GF-D8 (cell line): Measurements from ENCODE around the gene PIK3C2B.
"Not testable (repeated sequence)": the region's sequence is repeated elsewhere in the genome, so short reads cannot be mapped to it uniquely, and the experiment has no call there.

ENCODE experiments used
- DNase-seq: peaks from one replicate; lab custom pipeline; 2025; lab: John Stamatoyannopoulos, UW

The PIK3C2B gene, protein sequence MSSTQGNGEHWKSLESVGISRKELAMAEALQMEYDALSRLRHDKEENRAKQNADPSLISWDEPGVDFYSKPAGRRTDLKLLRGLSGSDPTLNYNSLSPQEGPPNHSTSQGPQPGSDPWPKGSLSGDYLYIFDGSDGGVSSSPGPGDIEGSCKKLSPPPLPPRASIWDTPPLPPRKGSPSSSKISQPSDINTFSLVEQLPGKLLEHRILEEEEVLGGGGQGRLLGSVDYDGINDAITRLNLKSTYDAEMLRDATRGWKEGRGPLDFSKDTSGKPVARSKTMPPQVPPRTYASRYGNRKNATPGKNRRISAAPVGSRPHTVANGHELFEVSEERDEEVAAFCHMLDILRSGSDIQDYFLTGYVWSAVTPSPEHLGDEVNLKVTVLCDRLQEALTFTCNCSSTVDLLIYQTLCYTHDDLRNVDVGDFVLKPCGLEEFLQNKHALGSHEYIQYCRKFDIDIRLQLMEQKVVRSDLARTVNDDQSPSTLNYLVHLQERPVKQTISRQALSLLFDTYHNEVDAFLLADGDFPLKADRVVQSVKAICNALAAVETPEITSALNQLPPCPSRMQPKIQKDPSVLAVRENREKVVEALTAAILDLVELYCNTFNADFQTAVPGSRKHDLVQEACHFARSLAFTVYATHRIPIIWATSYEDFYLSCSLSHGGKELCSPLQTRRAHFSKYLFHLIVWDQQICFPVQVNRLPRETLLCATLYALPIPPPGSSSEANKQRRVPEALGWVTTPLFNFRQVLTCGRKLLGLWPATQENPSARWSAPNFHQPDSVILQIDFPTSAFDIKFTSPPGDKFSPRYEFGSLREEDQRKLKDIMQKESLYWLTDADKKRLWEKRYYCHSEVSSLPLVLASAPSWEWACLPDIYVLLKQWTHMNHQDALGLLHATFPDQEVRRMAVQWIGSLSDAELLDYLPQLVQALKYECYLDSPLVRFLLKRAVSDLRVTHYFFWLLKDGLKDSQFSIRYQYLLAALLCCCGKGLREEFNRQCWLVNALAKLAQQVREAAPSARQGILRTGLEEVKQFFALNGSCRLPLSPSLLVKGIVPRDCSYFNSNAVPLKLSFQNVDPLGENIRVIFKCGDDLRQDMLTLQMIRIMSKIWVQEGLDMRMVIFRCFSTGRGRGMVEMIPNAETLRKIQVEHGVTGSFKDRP (N-terminal part only)

DNA sequence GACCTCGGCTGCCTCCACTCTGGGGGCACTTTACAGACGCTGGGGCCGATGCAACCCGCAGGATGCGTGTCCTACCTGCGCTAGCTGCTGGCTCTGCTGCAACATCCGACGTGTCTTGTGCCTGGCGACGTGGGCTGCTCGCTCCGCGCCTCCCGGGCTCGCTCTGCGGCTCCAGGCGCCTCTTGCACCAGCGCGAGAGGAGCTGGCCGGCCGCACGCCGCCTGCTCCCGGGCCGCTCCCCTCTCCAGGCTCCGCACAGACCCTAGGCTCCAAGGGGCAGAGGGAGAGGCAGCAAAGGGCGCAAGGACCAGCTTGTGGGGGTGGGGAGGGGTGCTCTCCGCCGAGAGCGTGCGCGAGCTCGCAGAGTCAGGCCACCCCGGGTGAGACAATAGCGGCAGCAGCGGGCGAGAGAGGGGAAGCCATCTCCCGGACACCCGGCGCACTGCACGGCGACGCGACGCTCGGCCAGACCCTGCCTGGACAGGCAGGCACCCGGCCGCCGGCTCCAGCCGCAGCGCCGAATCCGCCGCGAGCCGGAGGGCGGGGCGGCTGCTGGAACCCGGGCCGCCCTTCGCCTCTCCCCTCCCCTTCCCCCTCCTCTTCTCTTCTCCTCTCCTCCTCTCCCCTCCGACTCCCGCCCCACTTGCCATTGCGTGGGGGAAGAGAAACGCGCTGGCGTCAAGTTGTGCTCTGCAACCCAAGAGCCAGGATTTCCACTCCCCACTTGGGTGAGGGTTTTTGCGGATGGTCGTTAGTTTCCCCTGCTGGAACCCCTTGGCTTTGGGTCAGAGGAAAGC lies at the start of gene PIK3C2B:
PIK3C2B (minus strand) TSS at position 525 of the 797 bp plus-strand sequence. CDS start 25,003 bp downstream, outside the sequence.
- peak; percentile 64 for DNase-seq

DNA sequence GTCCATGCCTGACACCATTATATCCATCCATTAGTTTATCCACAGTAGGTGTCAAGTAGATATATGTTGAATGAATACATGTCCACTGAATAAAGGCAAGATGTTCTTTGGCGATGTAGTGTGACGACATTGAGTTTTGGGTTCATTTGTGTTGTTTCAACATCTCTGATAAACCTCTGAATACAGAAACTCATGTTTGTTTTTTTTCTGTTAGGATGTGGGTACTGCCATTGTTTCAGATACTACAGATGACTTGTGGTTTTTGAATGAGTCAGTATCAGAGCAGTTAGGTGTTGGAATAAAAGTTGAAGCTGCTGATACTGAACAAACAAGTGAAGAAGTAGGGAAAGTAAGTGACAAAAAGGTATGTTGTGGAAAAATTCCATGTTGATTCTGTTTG lies 49.7 kb upstream of the PIK3C2B start:
- peak; percentile 14 for DNase-seq

DNA sequence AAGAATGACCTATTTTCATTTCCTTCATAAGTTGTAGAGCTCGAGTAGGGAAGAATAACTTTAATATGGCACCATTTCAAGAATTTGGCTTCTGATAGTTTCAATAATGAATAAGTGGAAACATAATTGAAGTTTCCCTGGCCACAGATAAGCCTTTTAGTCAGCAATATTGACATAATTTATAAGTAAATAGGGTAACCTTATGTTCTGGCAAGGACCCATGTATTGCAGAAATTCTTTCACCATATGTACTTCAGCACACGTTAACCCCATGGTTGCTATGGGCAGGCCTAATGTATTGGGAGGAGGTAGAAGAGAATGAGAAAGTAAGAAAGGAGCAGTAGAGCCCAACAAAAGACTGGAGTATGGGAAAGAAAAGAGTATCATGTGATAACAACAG lies 47.0 kb upstream of the PIK3C2B start:
- DNase-seq, result no peak

DNA sequence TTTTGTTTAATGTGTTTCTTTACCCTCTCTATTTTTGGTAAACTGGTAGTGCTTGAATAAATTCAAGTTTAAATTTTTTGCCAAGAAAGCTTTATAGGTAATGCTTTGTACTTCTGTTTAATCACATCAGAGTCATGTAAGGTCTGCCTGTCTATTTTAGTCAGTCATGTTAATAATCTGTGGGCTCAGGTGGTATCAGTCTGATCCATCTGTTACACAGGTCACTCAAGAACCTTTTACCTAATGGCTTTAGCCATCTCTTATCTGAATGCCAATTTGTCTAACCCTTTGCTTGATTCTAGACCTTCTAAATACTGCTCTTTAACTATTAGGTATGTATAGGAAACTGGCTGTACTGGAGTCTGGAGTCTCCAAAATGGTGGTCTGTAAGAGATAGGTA lies 38.2 kb upstream of the PIK3C2B start:
- DNase-seq, result no peak

DNA sequence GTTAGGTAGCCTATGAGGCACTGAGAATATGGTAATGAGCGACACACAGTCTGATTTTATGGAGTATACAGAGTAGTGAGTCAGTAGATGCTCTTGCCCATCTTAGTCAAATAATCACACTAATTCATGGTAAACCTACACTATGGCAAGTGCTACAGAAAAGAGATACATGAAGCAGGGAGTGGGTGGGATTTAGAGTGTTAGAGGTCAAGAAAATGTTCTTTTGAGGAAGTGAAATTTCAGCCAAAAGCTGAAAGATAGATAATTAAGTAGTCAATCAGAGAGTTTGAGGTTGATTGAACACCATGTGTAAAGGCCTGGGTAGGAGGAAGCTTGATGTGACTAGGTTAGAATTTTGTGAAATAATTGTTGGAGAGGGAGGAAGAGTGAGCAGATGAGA lies 36.3 kb upstream of the PIK3C2B start:
- no peak for DNase-seq

DNA sequence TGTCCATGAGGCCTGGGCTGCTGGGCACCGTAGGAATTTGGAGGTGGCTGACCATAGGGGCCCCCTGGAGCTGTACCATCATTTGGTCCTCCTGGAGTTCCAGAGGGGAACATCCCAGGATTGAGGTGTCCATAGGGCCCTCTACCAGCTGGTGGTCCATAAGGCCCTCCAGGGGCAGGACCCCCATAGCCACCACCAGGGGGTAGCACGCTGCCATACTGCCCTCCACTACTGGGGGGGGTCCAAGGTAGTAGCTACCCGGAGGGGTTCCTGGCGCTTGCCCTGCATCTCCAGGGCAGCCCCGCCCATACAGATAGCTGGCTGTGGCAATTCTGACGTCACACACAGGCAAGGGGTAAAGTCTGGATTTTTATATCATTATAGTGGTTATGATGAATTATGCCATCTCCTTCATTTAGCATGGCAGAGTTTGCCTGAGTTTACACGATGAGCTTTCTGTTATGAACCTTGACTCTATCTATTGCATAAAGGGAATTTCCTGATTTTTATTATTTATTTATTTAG lies 34.8 kb upstream of the PIK3C2B start:
- DNase-seq, result no peak

DNA sequence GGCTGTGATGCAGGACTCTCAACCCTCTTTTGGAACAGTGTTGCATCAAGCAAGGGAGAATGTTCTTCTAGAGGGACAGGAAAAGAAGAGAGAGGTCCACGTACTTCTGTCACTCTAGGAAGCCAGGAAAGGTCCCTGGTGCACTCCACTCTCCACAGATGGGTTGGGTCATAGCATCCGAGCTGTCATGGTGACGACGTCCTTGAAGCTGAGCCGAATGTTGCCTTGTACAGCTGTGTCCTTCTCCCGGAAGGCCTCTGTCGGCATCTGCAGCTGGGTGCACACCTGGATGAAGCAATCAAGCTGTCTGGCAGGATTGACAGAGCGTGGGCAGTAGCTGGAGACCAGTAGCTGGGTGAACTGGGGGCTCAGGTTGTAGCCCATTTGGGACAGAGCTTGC lies 34.1 kb upstream of the PIK3C2B start:
- DNase-seq, result no peak

DNA sequence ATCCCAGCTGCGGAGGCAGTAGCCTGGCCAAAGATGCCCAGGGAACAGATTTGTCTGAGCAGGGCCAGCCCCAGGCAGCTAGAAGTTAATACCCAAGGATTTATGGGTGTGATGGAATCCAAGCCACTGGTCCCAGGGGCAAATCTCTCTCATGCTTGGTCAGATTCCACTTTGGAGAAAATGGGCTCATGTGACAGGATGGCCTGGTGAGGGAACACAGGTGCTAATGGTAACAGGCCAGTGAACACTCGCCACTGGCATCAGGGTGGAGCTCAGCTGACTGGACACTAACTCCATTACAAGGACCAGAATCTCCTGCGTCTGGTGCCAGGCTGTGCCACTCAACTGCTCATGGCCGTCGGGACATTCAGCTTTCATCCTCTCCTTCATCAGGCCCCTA lies 33.6 kb upstream of the PIK3C2B start:
- DNase-seq, result no peak

DNA sequence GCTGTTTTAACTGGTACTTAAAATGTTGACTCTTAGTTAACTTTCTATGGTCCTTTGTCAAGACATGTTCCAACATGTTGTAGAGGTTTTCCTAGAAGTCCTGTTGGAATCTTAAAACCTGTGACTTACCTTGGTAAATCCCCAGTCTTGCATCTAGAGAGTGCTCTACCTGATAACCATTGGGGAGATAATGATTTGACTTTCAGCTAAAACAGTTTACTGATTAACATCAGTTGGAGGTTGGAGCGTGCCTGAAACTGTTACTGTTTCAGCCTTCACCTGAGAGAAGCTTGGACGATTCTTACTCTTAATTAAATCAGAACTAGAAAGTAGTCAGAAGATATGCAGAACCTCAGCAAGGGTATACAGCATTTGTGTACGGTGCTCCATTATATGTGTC lies 30.4 kb upstream of the PIK3C2B start:
- no peak for DNase-seq

DNA sequence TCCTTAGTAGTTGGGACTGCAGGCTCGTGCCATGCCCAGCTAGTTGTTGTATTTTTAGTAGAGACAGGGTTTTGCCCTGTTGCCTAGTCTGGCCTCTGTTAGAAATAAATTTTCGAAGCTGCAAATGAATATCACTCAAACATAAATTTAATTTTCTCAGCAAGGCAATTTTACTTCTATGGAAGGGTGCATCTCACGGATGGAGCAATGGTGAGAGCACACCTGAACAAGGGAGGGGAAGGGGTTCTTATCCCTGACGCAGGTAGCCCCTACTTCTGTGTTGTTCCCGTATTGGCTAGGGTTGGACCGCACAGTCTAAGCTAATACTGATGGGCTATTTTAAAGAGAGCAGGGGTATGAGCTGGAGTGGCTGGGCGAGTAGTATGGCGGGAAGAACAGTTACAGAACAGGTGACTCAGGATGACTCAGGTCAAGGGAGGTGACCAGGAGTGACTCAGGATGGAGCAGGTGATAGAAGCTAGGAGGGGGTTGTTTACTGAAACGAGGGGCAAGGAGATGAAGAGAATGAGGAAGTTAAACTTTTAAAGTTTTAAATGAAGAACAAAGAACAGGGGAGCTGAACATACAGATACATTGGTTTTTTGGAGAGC lies 29.1 kb upstream of the PIK3C2B start:
- no peak for DNase-seq

DNA sequence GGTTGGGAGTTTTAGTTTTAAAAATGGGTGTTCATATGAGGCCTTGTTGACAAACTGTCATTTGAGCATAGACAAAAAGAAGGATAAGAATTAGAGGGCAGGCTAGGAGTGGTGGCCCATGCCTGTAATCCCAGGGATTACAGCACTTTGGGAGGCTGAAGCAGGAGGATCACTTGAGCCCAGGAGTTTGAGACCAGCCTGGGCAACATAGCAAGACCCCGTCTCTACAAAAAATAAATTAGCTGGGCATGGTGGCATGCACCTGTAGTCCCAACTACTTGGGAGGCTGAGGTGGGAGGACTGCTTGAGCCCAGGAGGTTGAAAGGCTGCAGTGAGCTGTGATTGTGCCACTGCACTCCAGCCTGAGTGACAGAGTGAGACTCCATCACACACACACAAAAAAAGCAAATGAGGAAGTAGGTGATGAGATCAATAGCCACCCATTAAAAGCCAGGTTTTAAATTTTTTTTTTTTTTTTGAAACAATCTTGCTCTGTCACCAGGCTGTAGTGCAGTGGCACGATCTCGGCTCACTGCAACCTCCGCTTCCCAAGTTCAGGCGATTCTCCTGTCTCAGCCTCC lies 27.4 kb upstream of the PIK3C2B start:
- DNase-seq, result not testable (repeated sequence)

DNA sequence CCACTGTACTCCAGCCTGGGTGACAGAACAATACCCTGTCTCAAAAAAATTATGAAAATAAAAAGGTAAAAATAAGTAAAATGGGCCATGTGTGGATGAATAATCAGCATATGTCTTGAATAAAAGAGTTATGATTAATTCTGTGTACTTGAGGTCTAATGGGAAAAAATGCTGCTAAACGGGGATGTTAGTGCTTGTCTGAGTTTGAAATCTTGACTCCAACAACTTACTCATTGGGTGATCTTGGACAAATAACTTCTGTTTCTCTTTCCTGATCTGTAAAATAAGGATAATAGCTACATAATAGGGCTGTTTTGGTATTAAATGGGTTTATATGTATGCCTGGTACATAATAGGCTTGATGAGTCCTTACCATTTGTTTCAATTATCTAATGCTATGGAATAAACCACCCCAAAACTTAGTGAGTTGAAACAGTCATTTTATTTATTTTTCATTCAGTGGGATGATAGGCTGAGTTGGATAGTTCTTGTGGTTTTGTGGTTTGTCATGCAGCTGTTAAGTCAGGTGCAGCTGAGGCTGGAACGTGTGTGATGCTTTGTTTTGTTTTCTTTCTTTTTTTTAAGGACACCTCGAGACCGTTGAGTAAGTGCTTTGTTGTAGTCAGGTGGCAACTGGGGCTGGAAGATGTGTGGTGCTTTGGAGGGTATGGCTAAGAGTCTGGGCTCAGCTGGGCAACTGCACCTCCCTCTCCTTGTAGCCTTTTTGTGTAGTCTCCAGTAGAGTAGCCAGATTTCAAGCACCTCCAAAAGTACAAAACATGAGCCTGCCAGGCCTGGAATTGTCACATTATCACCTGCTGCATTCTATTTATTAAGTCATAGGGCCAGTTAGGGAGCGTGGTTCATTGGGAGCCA lies 26.5 kb upstream of the PIK3C2B start:
- peak; percentile 76 for DNase-seq

DNA sequence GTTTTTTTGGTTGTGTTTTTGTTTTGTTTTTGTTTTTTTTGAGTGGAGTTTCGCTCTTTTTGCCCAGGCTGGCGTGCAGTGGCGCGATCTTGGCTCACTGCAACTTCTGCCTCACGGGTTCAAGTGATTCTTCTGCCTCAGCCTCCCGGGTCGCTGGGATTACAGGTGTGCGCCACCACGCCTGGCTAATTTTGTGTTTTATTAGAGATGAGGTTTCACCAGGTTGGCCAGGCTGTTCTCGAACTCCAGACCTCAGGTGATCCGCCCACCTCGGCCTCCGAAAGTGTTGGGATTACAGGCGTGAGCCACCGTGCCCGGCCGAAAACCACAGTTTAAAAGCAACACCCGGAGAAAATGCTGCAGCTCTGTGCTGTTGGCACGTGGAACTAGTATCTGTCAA lies 22.8 kb upstream of the PIK3C2B start:
- DNase-seq, result not testable (repeated sequence)

DNA sequence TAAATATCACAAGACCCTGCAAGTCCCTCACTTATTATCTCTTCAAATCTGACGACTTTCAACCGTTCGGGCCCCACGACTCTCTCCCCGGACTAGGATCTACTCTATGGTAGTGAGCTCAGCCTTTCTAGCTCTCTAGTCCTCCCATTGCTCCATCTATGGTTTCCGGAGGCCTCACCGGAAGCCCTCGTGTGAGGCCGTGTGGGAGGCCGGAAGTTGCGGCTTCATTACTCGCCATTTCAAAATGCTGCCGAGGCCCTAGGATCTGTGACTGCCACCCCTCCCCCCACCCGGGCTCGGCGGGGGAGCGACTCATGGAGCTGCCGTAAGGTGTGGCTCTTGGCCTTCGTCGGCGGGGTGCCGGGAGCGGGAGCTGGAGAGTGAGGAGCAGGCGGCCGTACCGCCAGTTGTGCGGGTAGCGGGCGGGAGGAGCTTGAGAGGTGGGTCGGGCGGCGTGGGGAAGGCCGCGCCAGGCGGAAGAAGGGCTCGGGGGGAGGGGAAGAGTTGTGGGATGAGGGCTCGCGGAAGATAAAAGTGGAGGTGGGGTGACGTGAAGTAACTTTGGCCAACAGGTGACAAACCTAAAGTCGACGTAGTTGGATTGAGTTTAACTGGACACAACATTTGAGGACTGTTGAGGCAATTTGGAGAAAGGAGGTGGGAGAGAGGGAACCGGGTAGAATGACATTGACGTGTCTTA lies 21.7 kb upstream of the PIK3C2B start, which contains the start of gene MDM4:
MDM4 (plus strand) TSS at position 227 of the 700 bp plus-strand sequence. CDS start 9,113 bp downstream, outside the sequence.
- DNase-seq, result peak; percentile 98

DNA sequence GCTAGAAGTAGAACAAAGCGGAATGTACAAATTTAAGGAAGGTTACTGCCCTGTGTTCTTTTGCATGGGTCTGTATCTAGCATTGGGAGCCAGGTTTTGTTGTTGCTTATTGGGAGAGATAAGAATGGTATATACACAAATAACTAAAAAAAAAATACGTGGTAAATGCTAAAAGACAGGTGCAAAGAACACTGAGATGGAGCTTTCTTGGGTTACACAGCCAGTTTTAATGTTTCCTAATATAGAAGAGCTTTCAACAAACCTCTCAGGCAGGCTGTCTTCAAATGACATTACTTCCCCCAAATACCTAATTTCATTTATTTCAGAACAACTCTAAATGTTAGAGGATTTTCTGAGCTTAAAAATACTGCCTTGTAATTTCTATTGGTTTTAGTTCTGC lies 20.2 kb upstream of the PIK3C2B start:
- DNase-seq, result no peak

DNA sequence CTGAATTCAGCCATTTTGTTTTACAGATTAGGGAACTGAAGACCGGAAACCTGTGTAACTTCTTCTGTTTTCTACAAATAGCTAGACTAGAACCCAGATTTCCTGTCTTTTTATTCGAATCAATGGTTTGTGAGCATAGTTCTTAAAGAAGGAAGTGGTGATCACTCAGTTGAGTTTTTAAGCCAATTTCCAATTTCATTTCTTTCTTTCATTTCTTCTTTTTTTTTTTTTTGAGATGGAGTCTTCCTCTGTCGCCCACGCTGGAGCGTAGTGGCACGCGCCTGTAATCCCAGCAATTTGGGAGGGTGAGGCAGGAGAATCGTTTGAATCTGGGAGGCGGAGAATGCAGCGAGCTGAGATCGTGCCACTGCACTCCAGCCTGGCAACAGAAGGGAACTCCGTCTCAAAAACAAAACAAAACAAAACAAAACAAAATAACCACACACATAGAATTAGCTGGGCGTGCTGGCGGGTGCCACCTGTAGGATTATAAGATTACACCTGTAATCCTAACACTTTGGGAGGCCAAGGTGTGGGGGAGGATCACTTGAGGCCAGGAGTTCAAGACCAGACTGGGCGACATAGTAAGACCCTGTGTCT lies 18.6 kb upstream of the PIK3C2B start:
- DNase-seq, result no peak

DNA sequence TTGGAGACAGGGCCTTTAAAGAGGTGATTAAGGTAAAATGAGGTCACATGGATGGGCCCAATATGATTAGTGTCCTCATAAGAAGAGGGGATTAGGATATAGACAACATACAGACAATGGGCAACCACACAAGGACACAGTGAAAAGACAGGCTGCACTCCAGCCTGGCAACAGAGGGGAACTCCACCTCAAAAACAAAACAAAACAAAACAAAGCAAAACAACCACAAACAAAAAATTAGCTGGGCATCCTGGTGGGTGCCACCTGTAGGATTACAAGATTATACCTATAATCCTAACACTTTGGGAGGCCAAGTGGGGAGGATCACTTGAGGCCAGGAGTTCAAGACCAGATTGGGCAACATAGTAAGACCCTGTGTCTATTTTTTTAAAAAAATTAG lies 16.8 kb upstream of the PIK3C2B start:
- DNase-seq, result no peak

DNA sequence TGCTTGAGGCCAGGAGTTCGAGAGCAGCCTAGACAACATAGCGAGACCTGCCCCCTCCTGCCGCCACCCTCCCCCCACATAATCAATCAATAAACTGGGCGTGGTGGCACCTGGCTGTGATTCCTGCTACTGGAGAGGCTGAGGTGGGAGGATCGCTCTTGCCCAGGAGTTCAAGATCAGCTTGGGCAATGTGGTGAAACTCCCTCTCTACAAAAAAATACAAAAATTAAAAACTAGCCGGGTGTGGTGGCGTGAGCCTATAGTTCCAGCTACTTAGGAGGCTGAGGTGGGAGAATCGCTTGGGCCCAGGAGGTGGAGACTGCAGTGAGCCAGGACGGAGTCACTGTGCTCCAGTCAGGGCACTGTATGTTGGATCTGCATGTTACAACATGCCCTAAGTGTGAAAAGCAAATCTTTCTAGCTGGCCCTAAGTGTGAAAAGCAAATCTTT lies 14.6 kb upstream of the PIK3C2B start:
- no peak for DNase-seq
